GM21717 (cell line): ENCODE measurements around the gene MVP.
"Not testable (repeated sequence)": the region's sequence is repeated elsewhere in the genome, so short reads cannot be mapped to it uniquely, and the experiment has no call there.

Source experiments
- ATAC-seq: cut with Tn5 transposase; IDR thresholded peaks from one replicate; pipeline ENCODE4 v1.9.1; 2021; ENCODE audit warnings: mild to moderate bottlenecking, moderate library complexity; ENCODE audit not compliant: unreplicated experiment

MVP gene

DNA sequence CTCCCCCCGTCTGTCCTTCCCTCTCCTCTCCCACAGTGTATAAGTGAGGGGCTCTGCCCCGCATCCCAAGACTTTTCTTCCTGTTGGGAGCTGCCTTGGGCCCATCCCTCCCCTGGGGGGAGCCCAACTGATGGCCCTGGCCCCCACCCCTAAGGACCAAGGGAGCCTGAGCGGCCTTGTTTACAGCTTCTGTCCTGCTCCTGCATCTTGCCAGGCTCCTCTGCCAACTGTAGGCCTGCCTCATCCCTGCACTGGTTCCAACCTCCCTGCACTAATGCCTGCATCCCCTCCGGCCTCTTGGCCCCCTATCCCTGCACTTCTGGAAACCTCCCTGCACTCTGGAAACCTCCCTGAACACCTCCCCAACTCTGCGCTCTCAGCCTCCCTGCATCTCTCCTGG lies 5.7 kb upstream of the MVP start:
- no peak for ATAC-seq

DNA sequence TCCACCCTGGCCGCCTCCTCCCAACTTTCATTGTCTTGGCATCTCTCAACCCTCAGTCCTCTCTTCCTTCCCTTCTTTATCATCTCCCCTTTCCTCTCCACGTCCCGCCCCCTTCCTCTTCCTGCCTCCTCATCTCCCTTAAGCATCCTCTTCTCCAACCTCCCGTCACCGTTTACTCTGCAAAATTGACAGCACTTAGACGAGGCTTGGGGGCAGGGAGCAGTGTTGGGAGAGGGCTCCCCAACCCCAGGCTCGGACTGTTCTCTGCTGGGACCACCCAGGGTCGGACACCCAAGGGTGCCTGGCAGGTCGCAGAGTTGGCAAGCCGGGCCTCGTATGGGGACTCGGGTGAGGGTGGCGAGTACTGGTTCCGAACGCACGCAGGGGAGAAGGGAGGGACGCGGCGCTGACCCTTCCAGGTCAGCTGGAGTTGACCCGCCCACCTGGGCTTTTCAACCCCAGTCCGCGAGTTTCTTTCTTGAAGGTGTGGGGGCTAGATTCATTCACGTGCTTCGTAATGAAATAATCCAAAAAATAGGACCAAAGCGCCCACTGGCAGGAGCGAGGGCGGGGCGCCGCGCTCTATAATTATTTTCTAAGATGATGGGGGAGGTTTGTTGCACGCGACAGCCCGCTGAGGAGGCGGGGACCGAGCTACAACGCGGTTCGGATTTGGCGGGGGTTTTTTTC lies 5.1 kb upstream of the MVP start:
- ATAC-seq: no peak

DNA sequence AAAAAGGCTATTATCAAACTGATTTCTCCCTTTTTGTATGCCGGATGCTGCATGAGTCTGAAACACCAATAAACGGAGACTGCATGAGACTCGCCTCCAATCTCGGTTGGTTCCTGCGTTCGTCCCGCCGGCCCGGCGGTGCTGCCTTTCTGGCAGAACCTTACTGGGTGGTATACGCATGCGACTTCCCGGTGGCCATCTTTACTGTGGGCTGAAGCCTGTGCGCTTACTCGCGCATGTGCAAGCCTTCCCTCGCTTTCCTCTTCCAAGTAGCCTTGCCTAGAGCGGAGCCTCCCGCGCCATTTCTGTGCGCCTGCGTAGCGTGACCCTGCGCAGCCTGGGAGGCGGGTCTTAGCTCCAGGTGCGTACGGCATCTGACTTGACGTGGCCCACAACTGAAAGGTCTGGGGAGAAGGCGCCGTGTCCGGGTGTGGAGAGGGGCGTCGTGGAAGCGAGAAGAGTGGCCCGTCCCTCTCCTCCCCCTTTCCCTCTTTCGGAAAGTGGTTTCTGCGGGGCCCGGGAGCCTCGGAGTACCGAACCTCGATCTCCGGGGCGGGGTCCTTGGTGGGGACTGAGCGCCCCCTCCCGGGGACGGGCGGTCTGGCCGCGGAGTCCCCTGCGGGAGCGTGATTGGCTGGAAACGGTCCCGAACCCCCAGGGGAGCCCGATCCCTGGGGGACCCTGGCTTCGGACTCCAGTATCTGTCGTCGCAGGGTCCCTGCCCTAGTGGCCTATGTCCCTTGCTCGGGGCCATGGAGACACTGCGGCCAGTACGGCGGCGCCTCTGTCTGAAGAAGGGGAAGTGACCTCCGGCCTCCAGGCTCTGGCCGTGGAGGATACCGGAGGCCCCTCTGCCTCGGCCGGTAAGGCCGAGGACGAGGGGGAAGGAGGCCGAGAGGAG lies 4.2 kb upstream of the MVP start, which contains the start of gene PAGR1:
TSS of gene PAGR1 (plus strand) at position 360 of the 901 bp plus-strand sequence. CDS start at position 734, 374 bp downstream.
- peak; percentile 44 for ATAC-seq

DNA sequence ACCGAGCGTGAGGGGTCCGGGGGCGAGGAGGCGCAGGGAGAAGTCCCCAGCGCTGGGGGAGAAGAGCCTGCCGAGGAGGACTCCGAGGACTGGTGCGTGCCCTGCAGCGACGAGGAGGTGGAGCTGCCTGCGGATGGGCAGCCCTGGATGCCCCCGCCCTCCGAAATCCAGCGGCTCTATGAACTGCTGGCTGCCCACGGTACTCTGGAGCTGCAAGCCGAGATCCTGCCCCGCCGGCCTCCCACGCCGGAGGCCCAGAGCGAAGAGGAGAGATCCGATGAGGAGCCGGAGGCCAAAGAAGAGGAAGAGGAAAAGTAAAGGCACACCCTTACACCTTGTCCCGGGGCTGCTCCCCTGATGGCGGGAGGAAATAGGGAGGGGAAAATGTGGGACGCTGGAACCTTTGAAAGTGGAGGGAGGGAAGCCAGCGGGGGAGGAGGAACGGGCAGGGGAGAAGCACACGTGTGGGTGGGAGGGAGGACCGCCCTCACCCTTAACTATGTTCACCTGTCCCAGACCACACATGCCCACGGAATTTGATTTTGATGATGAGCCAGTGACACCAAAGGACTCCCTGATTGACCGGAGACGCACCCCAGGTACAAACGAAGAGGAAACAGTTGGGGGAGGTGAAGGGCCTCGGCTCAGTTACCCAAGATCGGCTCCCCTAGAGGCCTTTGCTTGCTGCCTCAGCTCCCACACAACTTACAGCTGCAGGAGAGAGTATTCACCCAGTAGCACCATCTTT lies 3.4 kb upstream of the MVP start:
- ATAC-seq: peak; percentile 6

DNA sequence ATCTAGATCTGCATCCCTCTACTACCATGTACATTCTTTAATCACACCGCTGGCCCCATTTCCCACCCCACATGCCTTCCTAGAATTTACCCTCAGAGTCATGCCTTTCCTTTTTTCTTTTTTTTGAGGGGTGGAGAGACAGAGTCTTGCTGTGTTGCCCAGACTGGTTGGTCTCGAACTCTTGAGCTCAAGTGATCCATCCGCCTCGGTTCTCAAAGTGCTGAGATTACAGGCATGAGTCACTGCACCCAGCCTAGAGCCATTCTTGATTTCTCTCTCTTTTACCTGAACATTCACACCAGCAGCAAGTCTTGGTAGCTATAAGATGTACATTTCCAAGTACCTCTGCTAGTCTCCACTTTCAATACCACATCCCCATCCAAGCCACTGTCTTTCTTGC lies 2.2 kb upstream of the MVP start:
- ATAC-seq: no peak

DNA sequence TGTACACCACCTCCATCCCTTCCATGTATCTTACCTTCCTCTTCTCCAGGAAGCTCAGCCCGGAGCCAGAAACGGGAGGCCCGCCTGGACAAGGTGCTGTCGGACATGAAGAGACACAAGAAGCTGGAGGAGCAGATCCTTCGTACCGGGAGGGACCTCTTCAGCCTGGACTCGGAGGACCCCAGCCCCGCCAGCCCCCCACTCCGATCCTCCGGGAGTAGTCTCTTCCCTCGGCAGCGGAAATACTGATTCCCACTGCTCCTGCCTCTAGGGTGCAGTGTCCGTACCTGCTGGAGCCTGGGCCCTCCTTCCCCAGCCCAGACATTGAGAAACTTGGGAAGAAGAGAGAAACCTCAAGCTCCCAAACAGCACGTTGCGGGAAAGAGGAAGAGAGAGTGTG lies 756 bp upstream of the MVP start:
- ATAC-seq: no peak

DNA sequence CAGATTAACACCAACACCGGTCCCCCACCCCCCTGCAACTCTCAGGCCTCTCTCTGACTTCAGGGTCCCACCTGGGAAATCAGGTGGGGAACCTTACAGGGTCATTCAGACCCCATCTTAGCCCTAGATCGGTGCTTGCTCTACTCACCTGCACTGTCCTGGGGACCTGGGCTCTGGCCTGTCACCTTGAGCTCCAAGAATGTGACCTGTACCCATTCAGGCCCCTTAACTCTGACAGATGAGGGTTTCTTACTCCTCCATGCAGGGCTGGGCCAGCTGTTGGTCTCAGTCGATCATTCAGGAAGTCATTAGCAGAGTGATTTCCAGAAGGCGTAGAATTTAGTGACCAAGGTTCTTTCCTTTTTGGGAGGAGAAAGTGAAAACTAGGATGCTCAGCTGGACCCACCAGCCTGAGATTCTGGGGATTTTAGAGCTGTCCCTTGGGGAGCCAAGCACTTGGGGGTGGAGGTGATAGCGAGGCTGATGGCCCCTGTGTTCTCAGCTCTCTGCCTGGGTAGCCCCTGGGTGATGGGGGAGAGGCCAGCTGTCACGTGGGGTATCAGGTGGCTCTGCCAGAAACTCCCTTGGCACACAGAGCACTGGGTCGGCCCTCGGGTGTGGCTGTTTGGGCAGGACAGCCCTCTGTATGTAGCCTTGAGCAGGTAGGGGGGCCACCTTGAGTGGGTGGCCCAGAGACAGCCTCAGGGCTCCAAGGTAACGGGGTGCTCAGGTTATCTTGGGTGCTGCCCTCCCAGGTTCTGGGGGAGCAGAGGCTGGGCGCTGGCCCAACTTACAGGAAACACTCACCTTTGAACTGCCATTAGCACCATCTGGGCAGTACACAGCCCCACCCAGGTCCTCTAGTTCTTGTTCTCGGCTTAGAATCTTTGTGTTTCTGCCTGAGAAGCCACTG lies 724 bp downstream of the MVP start:
- ATAC-seq: no peak

DNA sequence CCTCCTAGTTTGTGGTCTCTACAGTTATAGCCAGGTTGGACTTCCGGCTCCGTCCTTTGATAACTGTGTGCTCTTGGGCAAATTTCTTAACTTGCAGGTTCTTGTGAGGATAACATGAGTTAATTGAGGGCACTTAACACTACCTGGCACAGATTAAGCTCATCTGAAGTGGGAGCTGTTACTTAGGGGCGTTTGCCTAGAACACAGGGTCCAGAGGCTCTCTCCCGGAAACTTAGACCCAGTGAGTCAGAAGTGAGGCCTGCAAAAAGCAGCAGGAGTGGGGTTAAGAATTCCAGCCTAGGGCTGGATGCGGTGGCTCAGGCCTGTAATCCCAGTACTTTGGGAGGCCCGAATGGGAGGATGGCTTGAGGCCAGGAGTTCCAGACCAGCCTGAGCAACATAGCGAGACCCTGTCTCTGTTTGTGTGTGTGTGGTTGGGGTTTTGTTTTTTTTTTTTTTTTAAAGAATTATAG lies 1.4 kb downstream of the MVP start:
- ATAC-seq: no peak

DNA sequence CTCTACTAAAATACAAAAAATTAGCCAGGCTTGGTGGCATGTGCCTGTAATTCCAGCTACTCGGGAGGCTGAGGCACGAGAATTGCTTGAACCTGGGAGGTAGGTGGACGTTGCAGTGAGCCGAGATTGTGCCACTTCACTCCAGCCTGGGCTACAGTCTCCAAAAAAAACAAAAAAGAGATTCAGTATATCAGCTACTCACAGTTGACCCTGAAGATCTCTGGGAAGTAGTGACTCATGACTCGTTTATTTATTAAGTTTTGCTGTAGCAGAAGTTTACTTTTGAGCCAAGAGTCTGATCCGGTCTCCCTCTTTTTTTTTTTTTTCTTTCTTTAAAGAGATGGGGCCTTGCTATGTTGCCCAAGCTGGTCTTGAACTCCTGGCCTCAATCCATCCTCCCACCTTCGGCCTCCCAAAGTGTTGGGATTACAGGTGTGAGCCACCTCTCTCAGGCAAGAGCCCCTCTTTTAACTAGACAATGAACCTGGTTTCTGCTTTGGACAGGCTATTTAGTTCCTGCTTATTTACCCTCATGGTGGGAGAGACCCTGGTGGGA lies 4.4 kb downstream of the MVP start:
- no peak for ATAC-seq

DNA sequence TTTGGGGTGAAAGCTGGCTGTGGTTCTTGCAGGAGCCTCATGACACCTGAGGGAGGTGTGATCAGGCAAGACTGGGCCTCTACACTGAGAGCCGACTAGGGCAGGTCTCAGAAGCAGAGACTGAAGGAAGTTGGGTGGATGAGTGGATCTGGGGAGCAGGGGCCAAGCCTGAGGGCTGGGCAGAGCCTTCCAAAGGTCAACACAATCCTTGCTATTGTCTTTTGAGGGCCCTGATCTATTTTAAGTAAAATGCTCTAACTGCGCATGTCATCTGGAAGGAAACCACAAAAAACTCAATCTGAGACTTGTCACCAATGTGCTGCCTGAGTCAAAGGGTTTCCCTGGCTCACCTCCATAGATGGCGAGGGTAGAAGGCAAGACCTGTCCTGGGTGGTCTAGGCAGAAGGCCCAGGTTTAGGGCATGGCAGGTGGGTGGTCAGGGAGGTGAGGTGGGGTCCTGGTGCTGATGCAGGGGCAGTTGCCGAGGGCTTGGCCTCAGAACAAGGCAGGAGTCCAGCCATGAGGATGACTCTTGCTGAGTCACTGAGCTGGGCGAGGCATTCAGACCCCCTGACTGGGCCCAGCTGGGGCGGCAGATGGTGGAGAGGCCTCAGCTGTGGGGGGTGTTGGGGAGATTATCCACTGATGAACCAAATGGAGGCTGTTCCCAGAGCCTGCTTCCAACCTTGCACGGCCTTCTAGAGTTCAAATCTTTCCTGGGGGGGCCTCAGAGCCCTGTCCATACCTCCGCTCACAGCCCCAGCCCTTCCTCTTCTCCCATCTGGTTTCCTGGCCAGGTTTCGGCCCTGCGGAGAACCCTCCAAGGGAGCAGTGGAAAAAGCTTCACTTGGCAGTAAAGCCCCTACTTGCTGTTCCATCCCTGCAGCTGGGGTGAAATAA lies 5.1 kb downstream of the MVP start:
- no peak for ATAC-seq

DNA sequence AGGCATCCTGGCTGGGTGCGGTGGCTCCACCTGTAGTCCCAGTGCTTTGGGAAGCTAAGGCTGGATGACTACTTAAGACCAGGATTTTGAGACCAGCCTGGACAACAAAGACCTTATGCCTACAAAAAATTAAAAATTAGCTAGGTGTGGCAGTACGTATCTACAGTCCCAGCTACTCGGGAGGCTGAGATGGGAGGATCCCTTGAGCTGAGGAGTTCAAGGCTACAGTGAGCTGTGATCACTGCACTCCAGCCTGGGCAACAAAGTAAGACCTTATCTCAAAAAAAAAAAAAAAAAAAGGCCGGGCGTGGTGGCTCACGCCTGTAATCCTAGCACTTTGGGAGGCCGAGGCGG lies 6.1 kb downstream of the MVP start:
- no peak for ATAC-seq

DNA sequence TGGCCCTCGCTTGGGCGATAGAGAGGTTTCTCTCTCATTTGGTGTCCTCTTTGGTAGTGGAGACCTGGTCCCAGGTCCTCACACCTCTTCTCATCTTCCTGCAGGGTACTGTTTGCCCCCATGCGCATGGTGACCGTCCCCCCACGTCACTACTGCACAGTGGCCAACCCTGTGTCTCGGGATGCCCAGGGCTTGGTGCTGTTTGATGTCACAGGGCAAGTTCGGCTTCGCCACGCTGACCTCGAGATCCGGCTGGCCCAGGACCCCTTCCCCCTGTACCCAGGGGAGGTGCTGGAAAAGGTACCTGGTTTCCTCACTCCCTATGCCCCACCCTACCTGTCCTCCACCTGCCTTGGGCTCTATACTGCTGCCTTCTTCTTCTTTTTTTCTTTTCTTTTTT lies 10.5 kb downstream of the MVP start:
- ATAC-seq: no peak

DNA sequence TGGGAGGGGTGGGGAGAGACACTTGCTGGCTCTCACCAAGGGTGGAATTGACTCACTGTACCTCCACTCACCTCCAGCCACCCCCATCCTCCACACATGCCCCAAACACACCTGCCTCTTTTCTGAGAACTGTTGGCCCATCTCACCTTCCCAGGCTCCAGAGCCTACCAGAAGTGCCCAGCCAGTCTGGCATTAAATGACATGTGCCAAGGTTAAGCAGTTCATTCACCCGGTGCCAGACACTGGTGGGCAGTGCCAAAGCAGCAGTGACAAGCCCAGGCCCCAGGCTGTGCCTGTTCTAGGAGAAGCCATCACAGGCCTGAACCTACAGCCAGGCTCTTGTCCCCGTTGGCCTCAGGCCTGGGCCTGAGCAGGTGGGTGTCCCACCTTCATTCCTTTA lies 11.2 kb downstream of the MVP start:
- ATAC-seq: no peak

DNA sequence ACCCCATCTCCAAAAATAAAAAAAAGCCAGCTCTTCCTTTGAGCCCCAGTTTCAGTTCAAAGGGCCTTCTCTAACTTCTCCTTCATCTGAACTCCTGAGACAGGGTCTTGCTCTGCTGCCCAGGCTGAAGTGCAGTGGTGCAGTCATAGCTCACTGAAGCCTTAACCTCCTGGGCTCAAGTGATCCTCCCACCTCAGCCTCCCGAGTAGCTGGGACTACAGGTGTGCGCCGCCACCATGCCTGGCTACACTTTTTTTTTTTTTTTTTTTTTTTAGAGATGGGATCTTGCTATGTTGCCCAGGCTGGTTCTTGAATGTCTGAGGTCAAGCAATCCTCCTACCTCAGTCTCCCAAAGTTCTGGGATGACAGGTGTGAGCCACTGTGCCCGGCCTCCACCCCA lies 13.0 kb downstream of the MVP start:
- ATAC-seq: not testable (repeated sequence)

DNA sequence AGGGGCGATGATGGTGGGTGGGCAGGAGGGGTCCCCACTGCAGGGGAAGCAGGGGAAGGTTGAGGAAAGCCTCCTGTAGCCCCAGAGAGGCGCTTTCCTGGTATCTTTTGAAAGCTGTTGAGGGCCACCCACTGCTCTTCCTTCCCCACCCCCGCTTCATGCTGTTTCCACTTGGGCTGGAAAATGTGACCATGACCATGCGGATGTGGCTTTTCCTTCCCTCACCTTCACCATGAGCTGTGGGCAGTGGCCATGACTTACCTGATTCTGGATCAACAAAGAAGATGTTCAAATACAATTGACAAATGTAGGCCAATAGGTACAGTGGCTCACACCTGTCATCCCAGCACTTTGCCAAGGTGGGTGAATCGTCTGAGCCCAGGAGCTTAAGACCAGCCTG lies 13.8 kb downstream of the MVP start:
- no peak for ATAC-seq

DNA sequence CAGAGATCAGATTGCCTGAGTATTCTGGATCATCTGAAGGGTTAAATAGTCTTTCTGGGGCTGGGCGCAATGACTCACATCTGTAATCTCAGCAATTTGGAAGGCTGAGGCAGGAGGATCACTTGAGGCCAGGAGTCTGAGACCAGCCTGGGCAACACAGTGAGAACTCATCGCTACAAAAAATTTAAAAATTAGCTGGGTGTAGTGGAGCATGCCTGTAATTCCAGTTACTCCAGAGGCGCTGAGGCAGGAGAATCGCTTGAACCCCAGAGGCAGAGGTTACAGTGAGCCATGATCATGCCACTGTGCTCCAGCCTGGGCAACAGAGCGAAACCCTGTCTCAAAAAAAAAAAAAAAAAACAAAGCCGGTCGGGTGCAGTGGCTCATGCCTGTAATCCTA lies 15.7 kb downstream of the MVP start:
- ATAC-seq: no peak

DNA sequence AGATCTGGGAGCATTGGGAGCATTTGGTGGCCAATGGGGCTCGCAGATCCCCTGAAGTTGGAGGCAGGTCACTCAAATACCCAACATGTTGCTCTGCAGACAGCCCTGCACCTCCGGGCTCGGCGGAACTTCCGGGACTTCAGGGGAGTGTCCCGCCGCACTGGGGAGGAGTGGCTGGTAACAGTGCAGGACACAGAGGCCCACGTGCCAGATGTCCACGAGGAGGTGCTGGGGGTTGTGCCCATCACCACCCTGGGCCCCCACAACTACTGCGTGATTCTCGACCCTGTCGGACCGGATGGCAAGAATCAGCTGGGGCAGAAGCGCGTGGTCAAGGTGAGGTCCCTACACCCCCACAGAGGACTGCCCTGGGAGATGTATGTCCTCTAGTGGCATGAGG lies 16.4 kb downstream of the MVP start:
- no peak for ATAC-seq

DNA sequence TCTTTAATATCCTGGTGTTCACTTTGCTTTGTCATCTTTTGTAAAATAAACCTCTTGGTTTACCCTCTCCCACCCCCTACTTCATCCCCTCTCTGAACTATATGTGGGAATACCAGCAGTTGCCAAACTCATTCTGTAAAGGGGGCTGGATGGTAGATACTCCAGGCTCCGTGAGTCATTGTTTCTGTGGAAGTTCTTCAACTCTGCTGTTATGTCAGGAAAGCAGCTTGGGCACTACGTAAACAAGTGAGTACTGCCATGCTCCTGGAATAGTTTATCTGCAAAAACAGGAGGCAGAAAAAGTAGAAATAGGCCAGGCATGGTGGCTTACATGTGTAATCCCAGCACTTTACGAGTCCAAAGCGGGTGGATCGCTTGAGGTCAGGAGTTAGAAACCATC lies 17.6 kb downstream of the MVP start:
- ATAC-seq: no peak

DNA sequence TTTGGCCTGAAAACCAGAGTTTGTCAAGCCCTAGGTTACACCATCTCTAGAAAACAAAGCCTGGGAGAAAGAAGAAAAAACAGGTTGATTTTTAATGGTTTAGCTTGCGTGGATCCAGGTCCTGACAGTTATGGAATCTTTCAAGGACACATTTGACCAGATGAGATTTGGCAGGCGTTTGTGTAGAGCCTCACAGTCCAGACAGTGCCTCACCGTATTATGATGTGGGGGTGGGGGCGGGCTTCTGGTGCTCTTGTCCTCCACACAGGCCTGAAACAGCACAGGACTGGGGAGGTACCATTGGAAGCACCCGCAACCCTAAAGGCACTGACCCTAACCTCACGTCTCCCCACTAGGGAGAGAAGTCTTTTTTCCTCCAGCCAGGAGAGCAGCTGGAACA lies 19.6 kb downstream of the MVP start:
- no peak for ATAC-seq
